Suppressor macrophage treated with lipopolysaccharide for 1 hour (primary cell): ENCODE results near the gene TMA7.
A peak's percentile ranks its signal among the peaks of the same experiment; 100 is the strongest.
"Not testable (repeated sequence)": the region's sequence is repeated elsewhere in the genome, so short reads cannot be mapped to it uniquely, and the experiment has no call there.

Experiments used
- DNase-seq, 3 donors: peaks; one replicate each; pipeline ENCODE4 v3.0.0-alpha.2; 2020 to 2022

Gene TMA7

DNA sequence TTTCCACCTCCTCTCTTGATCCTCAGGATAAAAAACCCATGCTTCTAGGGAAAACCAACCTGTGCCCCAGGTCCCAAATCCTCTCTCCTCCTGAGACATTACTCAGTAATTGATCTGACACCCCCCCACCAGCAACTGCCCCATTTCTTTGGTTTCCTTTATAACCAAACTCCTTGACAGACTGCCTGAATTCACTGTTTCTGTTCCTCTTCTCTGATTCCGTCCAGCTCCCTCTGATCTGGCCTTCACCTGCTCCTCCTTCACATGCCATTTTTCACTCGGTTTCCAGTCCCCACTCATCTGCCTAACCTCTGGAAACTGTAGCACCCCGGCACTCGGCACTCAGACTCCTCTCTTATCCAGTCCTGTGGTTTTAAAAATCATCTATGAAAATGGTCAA, 2.2 kb upstream of the TMA7 start:
- no peak for DNase-seq

DNA sequence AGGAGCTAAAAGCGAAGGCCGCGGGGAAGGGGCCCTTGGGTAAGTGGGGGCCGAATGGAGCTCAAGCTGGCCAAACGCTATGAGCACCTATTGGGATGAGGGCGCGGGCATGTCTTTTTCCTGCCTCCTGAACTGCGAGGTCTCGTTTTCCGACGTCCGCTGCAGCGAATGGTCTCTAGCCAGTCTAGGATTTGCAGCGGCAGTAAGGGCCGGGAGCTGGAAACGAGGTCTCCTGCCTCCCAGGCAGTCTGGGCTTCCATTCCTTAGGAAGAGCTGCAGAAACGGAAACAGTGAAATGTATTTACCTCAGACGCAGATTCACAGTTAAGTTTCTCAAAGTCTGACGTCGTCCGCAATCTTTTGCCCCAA, 517 bp downstream of the TMA7 start:
- DNase-seq: no peak

DNA sequence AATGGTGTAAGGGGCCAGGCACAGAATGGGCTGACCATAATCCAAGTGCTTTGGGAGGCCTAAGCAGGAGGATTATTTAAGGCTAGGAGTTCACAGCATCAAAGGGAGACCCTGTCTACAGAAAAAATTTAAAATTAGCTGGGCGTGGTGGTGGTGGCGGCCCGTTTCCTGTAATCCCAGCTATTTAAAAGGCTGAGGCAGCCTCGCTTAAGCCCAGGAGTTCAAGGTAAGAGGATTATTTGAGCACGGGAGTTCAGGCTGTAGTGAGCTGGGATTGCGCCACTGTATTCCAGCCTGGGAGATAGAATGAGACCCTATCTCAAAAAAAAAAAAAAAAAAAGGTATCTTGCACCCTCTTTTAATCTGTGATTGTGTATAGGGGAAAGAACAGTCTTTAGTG, 1.9 kb downstream of the TMA7 start:
- DNase-seq: no peak

DNA sequence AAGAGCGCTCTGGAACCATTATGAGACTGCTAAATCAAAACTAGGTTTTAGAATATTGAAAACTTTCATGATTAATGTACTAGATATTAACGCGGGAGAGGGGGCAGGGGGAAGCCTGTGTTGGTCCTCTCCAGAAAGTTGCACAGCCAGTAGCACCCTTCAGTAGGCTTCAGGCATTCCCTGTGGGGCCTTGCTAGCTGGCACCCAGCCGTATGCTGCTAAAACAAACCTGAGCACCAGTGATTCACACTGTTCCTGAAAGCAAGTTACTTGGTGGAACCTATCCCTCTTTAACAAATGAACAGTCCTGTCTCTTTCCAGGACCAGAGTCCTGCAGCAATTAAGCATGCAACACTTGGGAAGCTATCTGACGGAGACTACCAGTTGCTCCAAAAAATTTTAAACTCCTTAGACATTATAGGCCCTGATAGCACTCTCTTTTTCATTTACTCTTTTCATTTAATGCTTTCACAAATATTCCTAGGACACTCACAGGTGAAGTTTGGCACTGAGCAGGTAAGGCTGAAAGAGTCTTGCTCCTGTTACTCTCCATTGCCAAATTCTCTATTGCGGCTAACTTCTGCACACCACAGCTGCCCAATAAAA, 5.3 kb downstream of the TMA7 start:
- no peak for DNase-seq

DNA sequence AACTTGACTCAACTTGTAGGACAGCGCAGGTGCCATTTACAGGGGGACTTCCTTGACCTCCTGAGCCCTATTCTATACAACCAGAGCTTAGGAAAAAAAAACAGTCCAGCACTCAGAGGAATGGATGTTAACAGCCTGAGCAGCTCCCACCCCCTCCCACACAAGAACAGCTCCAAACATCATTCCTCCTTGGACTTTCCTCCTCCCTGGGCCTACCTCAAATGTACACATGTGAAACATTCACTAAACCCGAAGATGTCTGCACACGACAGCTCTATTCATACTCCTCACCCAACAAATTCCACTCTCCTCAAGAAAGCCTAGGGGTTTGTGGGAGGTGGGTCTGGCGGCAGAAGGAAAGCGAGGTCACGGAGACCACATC, 6.0 kb downstream of the TMA7 start:
- DNase-seq: no peak

DNA sequence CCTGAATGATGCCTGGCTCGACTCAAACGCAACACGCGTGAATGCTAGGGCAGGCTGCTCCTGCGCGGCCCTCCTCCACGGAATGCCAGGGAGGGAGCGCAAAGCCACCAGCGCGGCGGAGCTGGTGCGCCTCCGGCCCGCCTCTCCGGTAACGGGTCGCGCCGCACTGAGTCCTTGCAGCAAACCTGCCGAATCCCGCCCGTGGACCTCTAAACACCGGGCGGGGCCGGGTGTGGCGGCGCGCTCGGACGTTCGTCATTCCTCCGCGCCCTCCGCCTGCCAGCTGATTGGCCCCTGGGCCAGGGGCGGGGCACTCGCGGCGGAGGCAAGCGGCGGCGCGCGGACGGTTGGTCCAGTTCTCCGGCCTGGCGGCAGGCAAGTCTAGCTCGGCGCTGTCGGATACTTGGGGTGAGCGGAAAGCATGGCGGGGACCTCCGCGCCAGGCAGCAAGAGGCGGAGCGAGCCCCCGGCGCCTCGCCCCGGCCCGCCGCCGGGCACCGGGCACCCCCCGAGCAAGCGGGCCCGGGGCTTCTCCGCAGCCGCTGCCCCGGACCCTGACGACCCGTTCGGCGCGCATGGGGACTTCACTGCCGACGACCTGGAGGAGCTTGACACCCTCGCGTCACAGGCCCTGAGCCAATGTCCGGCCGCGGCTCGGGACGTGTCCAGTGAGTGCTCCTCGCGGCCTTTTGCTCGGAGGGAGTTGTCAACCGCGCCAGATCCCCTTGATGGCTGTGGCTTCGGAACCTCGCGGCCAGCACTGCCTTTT, 6.6 kb downstream of the TMA7 start, which contains the start of gene ATRIP:
TSS of gene ATRIP (plus strand) at position 313 of the 769 bp plus-strand sequence. CDS start at position 422, 109 bp downstream.
- DNase-seq: peak; percentile 91 to 97 (median 95)

DNA sequence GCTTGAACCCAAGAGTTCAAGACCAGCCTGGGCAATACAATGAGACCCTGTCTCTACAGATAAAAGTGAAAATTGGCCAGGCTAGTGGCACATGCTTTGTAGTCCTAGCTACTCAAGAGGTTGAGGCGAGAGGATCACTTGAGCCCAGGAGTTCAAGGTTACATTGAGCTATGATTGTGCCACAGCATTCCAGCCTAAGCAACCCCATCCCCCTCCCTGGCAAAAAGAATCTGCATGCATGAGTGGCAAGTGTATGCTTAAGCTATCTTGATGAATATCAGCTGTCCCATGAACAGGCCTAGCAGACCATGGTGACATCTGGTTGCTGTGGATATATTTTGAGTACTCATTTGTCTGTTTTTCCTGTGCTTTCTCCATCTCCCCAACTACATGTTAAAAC, 11.2 kb downstream of the TMA7 start:
- no peak for DNase-seq

DNA sequence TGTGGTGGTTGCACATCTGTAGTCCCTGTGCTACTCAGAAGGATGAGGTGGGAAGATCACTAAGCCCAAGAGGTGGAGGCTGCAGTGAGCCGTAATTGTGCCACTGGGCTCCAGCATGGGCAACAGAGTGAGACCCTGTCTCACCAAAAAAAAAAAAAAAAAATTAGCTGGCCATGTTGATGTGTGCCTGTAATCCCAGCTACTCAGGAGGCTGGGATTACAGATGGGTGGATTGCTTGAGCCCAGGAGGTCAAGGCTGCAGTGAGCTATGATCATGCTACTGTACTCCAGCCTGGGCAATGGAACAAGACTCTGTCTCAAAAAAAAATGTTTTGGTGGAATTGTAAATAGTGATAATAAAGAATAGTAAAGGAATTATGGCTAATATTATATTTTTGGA, 16.4 kb downstream of the TMA7 start:
- DNase-seq: no peak

DNA sequence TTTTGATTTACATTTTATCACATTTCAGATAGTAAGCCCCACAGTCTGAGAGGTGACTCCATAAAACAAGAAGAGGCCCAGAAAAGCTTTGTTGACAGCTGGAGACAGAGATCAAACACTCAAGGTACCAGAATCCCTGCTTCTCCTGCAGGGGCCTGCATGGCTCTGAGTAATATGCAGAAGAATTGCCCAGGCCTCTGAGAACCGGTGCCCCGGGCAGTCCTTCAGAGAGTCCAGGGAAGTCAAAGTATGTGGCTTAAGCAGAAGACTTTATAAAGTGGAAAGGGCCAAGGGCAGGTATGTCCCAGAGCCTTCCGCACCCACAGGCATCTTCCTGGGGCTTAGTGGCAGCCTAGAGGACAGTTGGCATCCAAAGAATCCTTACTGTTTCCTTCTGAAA, 19.3 kb downstream of the TMA7 start:
- DNase-seq: no peak

DNA sequence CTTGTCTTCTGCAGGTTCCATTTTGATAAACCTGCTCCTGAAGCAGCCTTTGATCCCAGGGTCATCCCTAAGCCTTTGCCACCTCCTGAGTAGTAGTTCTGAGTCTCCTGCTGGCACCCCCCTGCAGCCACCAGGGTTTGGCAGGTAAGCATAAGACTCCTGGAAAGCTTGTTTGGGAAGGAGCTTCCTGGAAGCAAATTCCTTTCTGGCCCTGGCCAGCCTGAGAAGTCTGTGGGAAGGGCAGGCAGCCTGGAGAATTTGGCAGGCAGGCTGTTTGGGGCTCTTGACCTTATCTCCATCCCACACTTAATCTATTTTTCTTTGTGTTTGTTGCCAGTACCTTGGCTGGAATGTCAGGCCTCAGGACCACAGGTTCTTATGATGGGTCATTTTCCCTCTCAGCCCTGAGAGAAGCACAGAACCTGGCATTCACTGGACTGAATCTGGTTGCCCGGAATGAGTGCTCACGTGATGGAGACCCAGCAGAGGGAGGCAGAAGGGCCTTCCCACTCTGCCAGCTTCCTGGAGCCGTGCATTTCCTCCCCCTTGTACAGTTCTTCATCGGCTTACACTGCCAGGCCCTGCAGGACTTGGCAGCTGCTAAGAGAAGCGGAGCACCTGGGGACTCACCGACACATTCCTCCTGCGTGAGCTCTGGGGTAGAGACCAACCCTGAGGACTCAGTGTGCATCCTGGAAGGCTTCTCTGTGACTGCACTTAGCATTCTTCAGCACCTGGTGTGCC, 19.9 kb downstream of the TMA7 start:
- DNase-seq: no peak

DNA sequence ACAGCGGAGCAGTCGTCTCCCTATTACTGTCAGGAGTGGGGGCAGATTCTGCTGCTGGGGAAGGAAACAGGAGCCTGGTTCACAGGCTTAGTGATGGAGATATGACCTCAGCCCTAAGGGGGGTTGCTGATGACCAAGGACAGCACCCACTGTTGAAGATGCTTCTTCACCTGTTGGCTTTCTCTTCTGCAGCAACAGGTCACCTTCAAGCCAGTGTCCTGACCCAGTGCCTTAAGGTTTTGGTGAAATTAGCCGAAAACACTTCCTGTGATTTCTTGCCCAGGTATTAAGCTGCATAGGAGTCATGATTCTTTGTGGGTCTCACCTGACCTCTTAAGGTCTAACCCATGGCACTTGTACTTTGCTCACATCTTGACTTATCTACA, 20.5 kb downstream of the TMA7 start:
- no peak for DNase-seq

DNA sequence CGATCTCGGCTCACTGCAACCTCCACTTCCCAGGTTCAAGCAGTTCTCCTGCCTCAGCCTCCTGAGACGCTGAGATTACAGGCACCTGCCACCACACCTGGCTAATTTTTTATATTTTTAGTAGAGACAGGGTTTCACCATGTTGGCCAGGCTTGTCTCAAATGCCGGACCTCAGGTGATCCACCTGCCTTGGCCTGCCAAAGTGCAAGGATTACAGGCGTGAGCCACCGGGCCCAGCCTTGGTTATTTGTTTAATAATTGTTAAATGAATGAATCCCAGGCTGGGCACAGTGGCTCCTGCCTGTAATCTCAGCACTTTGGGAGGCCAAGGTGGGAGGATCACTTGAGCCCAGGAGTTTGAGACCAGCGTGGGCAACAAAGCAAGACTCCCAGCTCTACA, 21.7 kb downstream of the TMA7 start:
- not testable (repeated sequence) for DNase-seq

DNA sequence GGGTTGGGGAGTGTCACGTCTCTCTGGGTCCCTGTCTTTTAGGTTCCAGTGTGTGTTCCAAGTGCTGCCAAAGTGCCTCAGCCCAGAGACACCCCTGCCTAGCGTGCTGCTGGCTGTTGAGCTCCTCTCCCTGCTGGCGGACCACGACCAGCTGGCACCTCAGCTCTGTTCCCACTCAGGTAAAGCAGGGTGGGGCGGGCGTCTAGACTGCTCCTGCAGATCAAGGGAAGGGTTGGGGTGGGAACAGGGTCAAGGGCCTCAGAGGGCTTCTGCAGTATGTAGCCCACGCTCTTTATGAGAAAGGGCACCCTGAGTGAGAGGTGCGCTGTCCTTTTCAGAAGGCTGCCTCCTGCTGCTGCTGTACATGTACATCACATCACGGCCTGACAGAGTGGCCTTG, 23.6 kb downstream of the TMA7 start:
- DNase-seq: no peak

DNA sequence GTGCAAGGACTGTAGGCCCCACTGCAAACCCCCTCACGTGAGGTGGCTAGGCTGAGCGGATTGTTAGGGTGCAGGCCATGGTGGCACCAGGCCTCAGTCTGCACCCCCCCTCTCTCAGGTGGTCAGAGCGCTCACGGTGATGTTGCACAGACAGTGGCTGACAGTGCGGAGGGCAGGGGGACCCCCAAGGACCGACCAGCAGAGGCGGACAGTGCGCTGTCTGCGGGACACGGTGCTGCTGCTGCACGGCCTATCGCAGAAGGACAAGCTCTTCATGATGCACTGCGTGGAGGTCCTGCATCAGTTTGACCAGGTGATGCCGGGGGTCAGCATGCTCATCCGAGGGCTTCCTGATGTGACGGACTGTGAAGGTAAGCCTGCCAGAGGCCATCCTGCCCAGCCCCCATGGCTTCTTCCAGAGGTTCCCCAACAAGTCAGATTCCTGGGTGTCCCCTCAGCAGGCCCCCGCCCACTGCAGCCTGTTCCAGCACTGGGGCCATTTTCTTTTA, 24.7 kb downstream of the TMA7 start:
- no peak for DNase-seq

DNA sequence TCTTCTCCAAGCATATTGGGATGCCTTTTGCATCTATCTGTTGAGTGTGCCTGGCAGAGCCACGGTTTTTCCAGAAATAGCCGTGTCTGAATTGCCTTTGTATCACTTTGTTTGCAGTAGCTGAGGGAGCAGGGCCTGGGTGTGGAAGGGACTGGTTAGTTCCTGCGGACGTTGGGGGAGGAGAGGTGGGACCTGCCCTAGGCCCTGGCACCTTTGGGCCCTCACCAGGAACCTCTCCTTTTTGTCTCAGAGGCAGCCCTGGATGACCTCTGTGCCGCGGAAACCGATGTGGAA, 25.1 kb downstream of the TMA7 start:
- DNase-seq: no peak

DNA sequence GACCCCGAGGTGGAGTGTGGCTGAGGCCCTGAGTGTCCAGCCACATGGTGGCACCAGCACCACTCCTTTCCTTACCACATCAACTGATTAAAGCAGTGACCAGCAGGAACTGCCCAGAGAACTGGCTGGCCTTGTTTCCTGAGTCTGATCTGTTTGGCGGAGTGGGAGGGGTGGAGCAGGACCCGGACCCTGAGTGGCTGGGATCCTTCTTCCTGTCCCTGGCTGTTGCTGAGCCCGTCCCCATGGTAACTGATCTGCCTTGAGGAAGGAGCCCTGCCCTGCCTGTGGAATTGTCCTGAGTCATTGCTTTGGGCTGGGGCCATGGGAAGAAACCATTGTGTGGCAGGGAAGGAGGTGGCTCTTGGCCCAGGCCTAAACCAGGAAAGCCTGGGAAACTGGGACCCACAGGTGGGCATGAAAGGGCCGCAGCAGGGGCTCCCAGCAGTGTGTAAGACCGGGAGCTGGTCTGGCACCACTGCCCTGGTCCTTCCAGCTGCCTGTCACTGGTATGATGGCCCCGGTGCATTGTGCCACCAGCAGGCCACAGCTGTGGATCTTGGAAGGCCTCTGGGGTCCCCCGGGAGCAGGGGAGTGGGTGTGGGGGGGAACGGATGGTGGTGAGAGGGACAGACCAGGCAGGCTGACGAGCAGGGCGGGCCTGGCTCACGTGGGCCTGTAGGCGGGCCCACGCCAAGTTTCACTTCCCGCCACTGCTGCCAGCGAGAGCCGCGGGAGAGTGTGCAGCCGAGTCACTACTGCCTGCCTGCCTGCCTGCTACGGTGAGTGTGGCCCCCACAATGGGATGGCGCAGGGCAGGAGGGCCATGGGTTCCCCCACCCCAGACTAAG, 25.7 kb downstream of the TMA7 start:
- DNase-seq: peak; percentile 98 to 99 (median 98)

DNA sequence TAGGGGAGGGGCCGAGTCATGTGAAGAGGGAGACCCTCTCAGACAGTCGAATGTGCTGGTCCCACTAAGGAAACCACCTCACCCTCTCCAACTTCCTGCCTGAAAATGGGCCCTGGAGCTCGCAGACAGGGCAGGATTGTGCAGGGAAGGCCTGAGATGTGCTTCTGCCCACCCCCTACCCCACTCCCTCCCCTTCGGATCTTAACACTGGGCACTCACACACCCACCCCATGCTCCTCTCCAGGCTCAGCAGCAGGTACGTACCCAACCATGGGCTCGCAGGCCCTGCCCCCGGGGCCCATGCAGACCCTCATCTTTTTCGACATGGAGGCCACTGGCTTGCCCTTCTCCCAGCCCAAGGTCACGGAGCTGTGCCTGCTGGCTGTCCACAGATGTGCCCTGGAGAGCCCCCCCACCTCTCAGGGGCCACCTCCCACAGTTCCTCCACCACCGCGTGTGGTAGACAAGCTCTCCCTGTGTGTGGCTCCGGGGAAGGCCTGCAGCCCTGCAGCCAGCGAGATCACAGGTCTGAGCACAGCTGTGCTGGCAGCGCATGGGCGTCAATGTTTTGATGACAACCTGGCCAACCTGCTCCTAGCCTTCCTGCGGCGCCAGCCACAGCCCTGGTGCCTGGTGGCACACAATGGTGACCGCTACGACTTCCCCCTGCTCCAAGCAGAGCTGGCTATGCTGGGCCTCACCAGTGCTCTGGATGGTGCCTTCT, 26.5 kb downstream of the TMA7 start:
- peak in 1 of 3 donors; percentile 31 for DNase-seq

DNA sequence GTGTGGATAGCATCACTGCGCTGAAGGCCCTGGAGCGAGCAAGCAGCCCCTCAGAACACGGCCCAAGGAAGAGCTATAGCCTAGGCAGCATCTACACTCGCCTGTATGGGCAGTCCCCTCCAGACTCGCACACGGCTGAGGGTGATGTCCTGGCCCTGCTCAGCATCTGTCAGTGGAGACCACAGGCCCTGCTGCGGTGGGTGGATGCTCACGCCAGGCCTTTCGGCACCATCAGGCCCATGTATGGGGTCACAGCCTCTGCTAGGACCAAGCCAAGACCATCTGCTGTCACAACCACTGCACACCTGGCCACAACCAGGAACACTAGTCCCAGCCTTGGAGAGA, 27.0 kb downstream of the TMA7 start:
- no peak for DNase-seq

DNA sequence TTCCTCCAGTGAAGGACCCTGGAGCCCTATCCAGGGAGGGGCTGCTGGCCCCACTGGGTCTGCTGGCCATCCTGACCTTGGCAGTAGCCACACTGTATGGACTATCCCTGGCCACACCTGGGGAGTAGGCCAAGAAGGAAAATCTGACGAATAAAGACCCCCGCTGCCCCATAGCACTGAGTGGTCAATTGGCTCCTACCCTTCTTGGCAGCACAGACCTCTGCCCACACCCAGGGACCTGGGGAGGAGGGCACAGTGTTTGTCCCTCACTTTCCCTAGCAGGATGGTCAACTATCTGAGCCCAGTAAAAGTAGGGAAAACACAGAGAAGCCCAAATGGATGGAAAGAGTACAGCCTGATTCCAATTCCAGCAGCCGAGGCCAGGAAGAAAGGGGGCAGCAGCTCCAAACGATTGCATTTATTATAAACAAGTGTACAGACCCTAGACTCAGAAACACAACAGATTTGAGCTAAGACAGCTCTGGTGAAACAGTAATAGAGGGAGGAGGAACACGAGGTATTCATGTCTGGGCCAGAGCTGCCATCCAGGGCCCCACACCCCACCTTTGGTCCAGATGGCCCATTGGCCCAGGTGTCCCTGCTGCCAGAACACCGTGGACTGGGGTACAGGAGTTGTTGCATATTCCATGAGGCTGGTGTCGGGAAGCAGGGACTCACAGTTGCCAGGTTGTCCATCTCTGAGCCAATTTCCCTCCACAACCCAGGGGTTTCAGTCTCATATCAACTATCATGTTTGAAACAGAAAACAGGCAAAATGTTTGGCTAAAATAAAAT, 27.6 kb downstream of the TMA7 start:
- DNase-seq: no peak

DNA sequence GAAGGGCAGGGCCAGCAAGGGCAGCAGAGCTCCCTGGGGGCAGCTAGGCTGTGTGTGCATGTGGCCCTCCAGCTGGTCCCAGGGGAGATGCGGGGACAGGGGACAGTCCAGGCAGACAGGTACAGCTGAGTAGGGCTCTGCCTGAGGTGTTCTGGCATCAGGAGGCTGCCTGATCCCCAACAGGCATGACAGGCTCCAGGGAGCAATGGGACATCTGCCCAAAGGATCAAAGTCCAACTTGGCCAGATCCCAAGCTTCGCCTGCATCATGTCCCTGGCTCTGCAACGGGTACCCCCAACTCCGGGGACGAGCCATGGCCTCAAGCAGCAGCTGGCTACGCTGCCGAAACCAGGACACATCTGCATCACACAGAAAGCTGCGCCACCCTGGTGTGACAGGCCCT, 28.3 kb downstream of the TMA7 start:
- no peak for DNase-seq

DNA sequence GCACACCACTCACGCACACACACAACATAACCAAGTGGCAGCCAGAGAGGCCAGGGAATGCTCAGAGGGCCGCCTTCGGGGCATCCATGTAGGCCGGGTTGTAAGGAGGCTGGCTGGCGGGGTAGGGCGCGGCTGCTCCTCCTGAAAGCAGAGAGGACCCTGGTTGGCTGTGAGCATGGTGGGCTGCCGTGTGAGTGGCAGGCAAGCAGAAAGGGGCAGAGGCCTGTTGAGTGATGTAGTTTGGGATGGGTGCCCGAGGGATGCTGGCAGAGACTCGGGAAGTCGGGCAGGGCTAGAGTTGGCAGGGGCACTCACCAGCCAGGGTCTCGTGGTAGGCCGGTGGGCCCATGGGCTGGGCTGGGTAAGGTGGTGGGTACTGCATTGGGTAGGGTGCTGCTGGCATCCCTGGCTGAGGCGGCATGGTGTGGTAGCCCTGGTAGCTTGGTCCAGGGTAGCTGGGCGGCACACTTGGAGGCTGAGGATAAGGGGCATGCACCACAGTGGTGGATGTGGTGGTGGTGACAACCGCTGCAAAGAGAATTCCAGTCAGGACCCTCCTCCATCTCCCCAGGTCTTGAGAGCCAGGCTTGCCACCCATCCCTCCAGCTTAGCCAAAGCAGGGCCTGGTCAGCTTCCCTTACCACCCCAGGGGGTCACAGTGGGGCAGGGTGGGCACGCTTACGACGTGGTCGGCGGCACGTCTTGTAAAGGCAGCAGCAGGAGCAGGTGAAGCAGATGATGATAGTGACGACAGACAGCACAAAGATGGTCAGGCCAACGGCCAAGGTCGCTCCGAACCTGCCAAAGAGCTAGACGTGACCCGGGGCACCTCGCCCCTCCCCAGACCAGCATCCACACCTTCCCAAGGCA, 29.2 kb downstream of the TMA7 start:
- no peak for DNase-seq
